GM12864 (cell line): ENCODE data around the gene KIAA0930.

Experiments
- DNase-seq: peaks from one replicate; pipeline ENCODE4 v3.0.0-alpha.2; 2011; ENCODE audit warnings: low read depth
- H3K4me3 ChIP-seq: 2 replicates; pipeline ENCODE4 v1.5.1; 2011; ENCODE audit warnings: mild to moderate bottlenecking, low read depth, low read length, control low read depth
- CTCF ChIP-seq: IDR thresholded peaks from 2 replicates; pipeline ENCODE4 v1.5.1; 2011; ENCODE audit warnings: low read depth, mild to moderate bottlenecking, moderate library complexity, low read length, control low read depth, inconsistent platforms; ENCODE audit errors: missing control alignments

Gene KIAA0930

GRCh38 chr22:45208993-45209838 lies 31.5 kb downstream of the KIAA0930 start:
- peak; percentile 76 for TF ChIP-seq CTCF
- DNase-seq: no peak

GRCh38 chr22:45208696-45208992 lies 32.0 kb downstream of the KIAA0930 start:
- DNase-seq: no peak
- TF ChIP-seq CTCF: no peak
- H3K4me3 ChIP-seq: no peak overlapping the region

More at GRCh38 chr22:45208993-45209838, 31.5 kb downstream of the KIAA0930 start:
- H3K4me3 ChIP-seq: no peak overlapping the region

- no peak for TF ChIP-seq CTCF
- DNase-seq: no peak
- no peak overlapping the region for H3K4me3 ChIP-seq
Observed at GRCh38 chr22:45207981-45208664, 32.6 kb downstream of the KIAA0930 start.

GRCh38 chr22:45207533-45207932 lies 33.2 kb downstream of the KIAA0930 start:
- H3K4me3 ChIP-seq: no peak overlapping the region
- DNase-seq: no peak
- no peak for TF ChIP-seq CTCF

- no peak overlapping the region for H3K4me3 ChIP-seq
- DNase-seq: no peak
- no peak for TF ChIP-seq CTCF
Observed at GRCh38 chr22:45206233-45206632, 34.5 kb downstream of the KIAA0930 start.

- no peak for DNase-seq
- no peak for TF ChIP-seq CTCF
- H3K4me3 ChIP-seq: no peak overlapping the region
Observed at GRCh38 chr22:45205276-45205925, 35.3 kb downstream of the KIAA0930 start.
